Activated CD4-positive, CD25-positive, alpha-beta regulatory T cell (primary cell): Measurements from ENCODE around the gene TEKT3.

ENCODE experiments used
- DNase-seq, 4 experiments: peaks; one replicate each; lab custom pipeline; 2025; lab: John Stamatoyannopoulos, UW

TEKT3 gene

GRCh38 chr17:15266325-15267125, 74.9 kb downstream of the TEKT3 start:
- no peak for DNase-seq

- no peak for DNase-seq
Observed at GRCh38 chr17:15265131-15265530, 76.3 kb downstream of the TEKT3 start, which contains the start of gene PMP22. Gene PMP22 (minus strand): TSS chr17:15265326. CDS start chr17:15260727, 4,599 bp downstream.

GRCh38 chr17:15264542-15264941, 76.9 kb downstream of the TEKT3 start:
- no peak for DNase-seq

GRCh38 chr17:15263680-15264079, 77.7 kb downstream of the TEKT3 start:
- DNase-seq: no peak

- DNase-seq: no peak
Observed at GRCh38 chr17:15263206-15263579, 78.2 kb downstream of the TEKT3 start.

GRCh38 chr17:15262291-15263205, 78.8 kb downstream of the TEKT3 start:
- DNase-seq: no peak

GRCh38 chr17:15261802-15262290, 79.6 kb downstream of the TEKT3 start:
- no peak for DNase-seq

GRCh38 chr17:15261258-15261801, 80.1 kb downstream of the TEKT3 start:
- DNase-seq: no peak

GRCh38 chr17:15260376-15261257, 80.8 kb downstream of the TEKT3 start:
- peak in 1 of 4 experiments; percentile 9 for DNase-seq

GRCh38 chr17:15257796-15258512, 83.4 kb downstream of the TEKT3 start:
- no peak for DNase-seq

- no peak for DNase-seq
Observed at GRCh38 chr17:15257258-15257788, 84.1 kb downstream of the TEKT3 start.

GRCh38 chr17:15256689-15257088, 84.7 kb downstream of the TEKT3 start:
- DNase-seq: no peak

GRCh38 chr17:15255713-15256454, 85.5 kb downstream of the TEKT3 start:
- DNase-seq: no peak
